ENCODE results near the gene CSRP3.

DNA sequence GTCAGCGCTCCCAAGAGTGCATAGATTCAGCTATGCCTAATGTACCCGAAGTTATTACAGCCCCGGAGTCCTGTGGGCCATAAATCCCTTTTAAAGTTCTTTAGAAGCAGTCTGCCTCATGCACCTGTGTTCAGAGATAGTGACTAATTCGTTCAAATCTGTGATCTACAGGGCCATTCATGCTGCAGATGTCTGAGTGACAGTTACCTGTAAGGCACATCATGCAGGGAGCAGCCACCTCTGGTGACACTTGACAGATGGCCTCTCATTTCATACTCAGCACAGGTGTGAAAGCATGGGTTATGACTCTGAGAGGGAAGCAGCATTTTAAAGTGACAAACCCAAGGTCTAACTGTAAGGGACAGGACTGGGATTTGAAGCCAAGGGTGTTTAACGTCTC, 41.4 kb upstream of the CSRP3 start:
- no peak for TF ChIP-seq ZNF274 (IDR thresholded peaks at IDR 0.05; ENCODE audit: low read depth, low read length)
- no peak for TF ChIP-seq YY1 (IDR thresholded peaks at IDR 0.05; ENCODE audit: insufficient read depth, insufficient read length)
